Astrocyte of the spinal cord (primary cell): ENCODE measurements around the gene MTCH1.

Source experiments
- DNase-seq: peaks from one replicate; pipeline ENCODE4 v3.0.0; 2011; ENCODE audit warnings: low read depth, low spot score
- H3K4me3 ChIP-seq: 2 replicates; pipeline ENCODE4 v1.5.1; 2011; ENCODE audit warnings: low read depth, mild to moderate bottlenecking, low read length, moderate library complexity
- CTCF ChIP-seq: IDR thresholded peaks from 2 replicates; pipeline ENCODE4 v1.5.1; 2012; ENCODE audit warnings: low read depth, mild to moderate bottlenecking, low read length, inconsistent platforms
- in situ Hi-C: cut with HindIII; loops from 2 replicates; pipeline ENCODE4 v1.10.0; 2017; ENCODE audit warnings: low sequenced_read_pairs

Gene MTCH1

GRCh38 chr6:36969988-36970891 lies 15.8 kb downstream of the MTCH1 start:
- in situ Hi-C loops = no loop called here
- TF ChIP-seq CTCF = no peak
- no peak overlapping the region for H3K4me3 ChIP-seq

GRCh38 chr6:36969240-36969691 lies 16.7 kb downstream of the MTCH1 start:
- in situ Hi-C loops = no loop called here
- no peak overlapping the region for H3K4me3 ChIP-seq
- no peak for DNase-seq
- TF ChIP-seq CTCF = no peak

More at GRCh38 chr6:36969988-36970891, 15.8 kb downstream of the MTCH1 start:
- DNase-seq = no peak

GRCh38 chr6:36968266-36968977 lies 17.6 kb downstream of the MTCH1 start:
- H3K4me3 ChIP-seq = no peak overlapping the region
- TF ChIP-seq CTCF = no peak
- in situ Hi-C loops = no loop called here
- DNase-seq = no peak

- DNase-seq = no peak
- in situ Hi-C loops = no loop called here
Measured at GRCh38 chr6:36967757-36968156, 18.2 kb downstream of the MTCH1 start.

GRCh38 chr6:36967301-36967700 lies 18.7 kb downstream of the MTCH1 start:
- no peak for DNase-seq
- H3K4me3 ChIP-seq = no peak overlapping the region
- in situ Hi-C loops = no loop called here
- TF ChIP-seq CTCF = no peak

More at GRCh38 chr6:36967757-36968156, 18.2 kb downstream of the MTCH1 start:
- H3K4me3 ChIP-seq = no peak overlapping the region
- no peak for TF ChIP-seq CTCF

GRCh38 chr6:36964908-36965307 lies 21.1 kb downstream of the MTCH1 start:
- no peak for DNase-seq
- in situ Hi-C loops = no loop called here
- no peak for TF ChIP-seq CTCF
- H3K4me3 ChIP-seq = no peak overlapping the region
